GM21737 (cell line): ENCODE measurements around the gene ITPKB.

Source experiments
- ATAC-seq: cut with Tn5 transposase; IDR thresholded peaks from one replicate; pipeline ENCODE4 v1.9.1; 2021; ENCODE audit warnings: mild to moderate bottlenecking, moderate library complexity; ENCODE audit not compliant: unreplicated experiment

ITPKB gene

GRCh38 chr1:226687426-226687825 is 51.7 kb downstream of the ITPKB start:
- no peak for ATAC-seq

- no peak for ATAC-seq
Observed at GRCh38 chr1:226686440-226687425, 52.3 kb downstream of the ITPKB start.

- ATAC-seq: no peak
Observed at GRCh38 chr1:226685196-226685820, 53.8 kb downstream of the ITPKB start.

GRCh38 chr1:226684026-226684425 is 55.1 kb downstream of the ITPKB start:
- ATAC-seq: no peak

GRCh38 chr1:226682871-226683814 is 55.9 kb downstream of the ITPKB start:
- ATAC-seq: no peak

GRCh38 chr1:226681652-226682493 is 57.2 kb downstream of the ITPKB start:
- ATAC-seq: no peak

GRCh38 chr1:226680653-226681052 is 58.4 kb downstream of the ITPKB start:
- ATAC-seq: no peak

GRCh38 chr1:226679853-226680516 is 59.1 kb downstream of the ITPKB start:
- peak; percentile 37 for ATAC-seq

- no peak for ATAC-seq
Observed at GRCh38 chr1:226679262-226679661, 59.8 kb downstream of the ITPKB start.

- ATAC-seq: no peak
Observed at GRCh38 chr1:226678701-226679100, 60.4 kb downstream of the ITPKB start.

- ATAC-seq: no peak
Observed at GRCh38 chr1:226678251-226678650, 60.8 kb downstream of the ITPKB start.

- ATAC-seq: peak; percentile 37
Observed at GRCh38 chr1:226677027-226678020, 61.8 kb downstream of the ITPKB start.

GRCh38 chr1:226676381-226676780 is 62.7 kb downstream of the ITPKB start:
- no peak for ATAC-seq

- no peak for ATAC-seq
Observed at GRCh38 chr1:226675715-226676357, 63.2 kb downstream of the ITPKB start.

- ATAC-seq: peak; percentile 70
Observed at GRCh38 chr1:226674892-226675714, 64.0 kb downstream of the ITPKB start.

- no peak for ATAC-seq
Observed at GRCh38 chr1:226672339-226672762, 66.7 kb downstream of the ITPKB start.

GRCh38 chr1:226671277-226671676 is 67.8 kb downstream of the ITPKB start:
- ATAC-seq: no peak
